Psoas muscle (tissue), 8 donors: ENCODE results near the gene ARNT2. TPM values are rescaled to one million over a fixed set of nuclear protein-coding genes. Genes with fewer than 3 reads are reported as not detected.
"Not testable (repeated sequence)": the region's sequence is repeated elsewhere in the genome, so short reads cannot be mapped to it uniquely, and the experiment has no call there.

Experiments used
- ATAC-seq, 4 donors: fragments of 200-7000 bp; cut with Tn5 transposase; one replicate each; pipeline ENCODE4 v1.9.1; 2020; ENCODE audit warnings: moderate library complexity in 3 of 4, mild to moderate bottlenecking in 2 of 4
- DNase-seq, 2 donors: peaks; one replicate each; pipeline ENCODE4 v3.0.0-alpha.2; 2020
- H3K27ac ChIP-seq: fragments of 200-600 bp; one replicate; pipeline ENCODE4 v1.8.0; 2022
- H3K27me3 ChIP-seq, 3 donors: fragments of 200-600 bp in 1 of 3; one replicate each; pipeline versions ENCODE4 v1.6.1 to v1.8.0; 2013 to 2022; ENCODE audit warnings: low read length in 2 of 3, mild to moderate bottlenecking in 2 of 3, moderate library complexity in 1 of 3; ENCODE audit not compliant: insufficient read depth in 3 of 3
- H3K36me3 ChIP-seq, 2 donors: fragments of 200-600 bp in 1 of 2; one replicate each; pipeline versions ENCODE4 v1.6.1 to v1.8.0; 2013 to 2022; ENCODE audit warnings: low read depth in 1 of 2, mild to moderate bottlenecking in 1 of 2, moderate library complexity in 1 of 2; ENCODE audit not compliant: insufficient read depth in 1 of 2
- H3K4me1 ChIP-seq: fragments of 200-600 bp; one replicate; pipeline ENCODE4 v1.8.0; 2022
- H3K4me3 ChIP-seq: fragments of 200-600 bp; one replicate; pipeline ENCODE4 v1.8.0; 2022; ENCODE audit warnings: mild to moderate bottlenecking
- H3K9me3 ChIP-seq: fragments of 200-600 bp; one replicate; pipeline ENCODE4 v1.8.0; 2022
- CTCF ChIP-seq: fragments of 200-600 bp; IDR thresholded peaks from one replicate; pipeline ENCODE4 v1.8.0; 2022; ENCODE audit warnings: antibody characterized with exemption
- WGBS, 3 donors: extraction: QIAGEN DNeasy Blood & Tissue Kit; methylation state at CpG; one replicate each; pipeline versions ENCODE4 v1.1.6 to v1.1.7; 2013; 5-methylcytosine and 5-hydroxymethylcytosine counted together
- intact Hi-C, 2 donors: fragments of 100-400 bp; cut with DNase I; formaldehyde crosslinking; loops; one replicate each; pipeline versions ENCODE4 v1.11.0 to v1.14.2; 2022
- polyA plus RNA-seq, 3 donors: library from polyadenylated mRNA; stranded (reverse); fragments of 200-250 nt; gene quantifications; one replicate each; pipeline ENCODE4 v1.2.3, GENCODE V29; 2013
- total RNA-seq, 4 donors: library from RNA; stranded (reverse); fragmentation: NEBNext Ultra II Directional in 2 of 4; extraction: Animal tissue kit (Norgen Biotek cat#: 25700) in 2 of 4; gene quantifications; one replicate each; pipeline versions ENCODE4 v1.2.1 to v1.2.4, GENCODE V29; 2021 to 2023
- donor health status: healthy with polysubstance abuse.
- donor health status: DM: no; HTN: no; CAD: no; lungs with moderate emphysema.
- donor health status: Bipolar disorder and iron deficiency.
- donor health status: healthy.
- donor health status: DM: yes; HTN: yes; CAD: no.
- donor health status: DM: no; HTN: no; CAD: no.
- donor health status: DM: no; HTN: no; CAD: no.
- donor health status: DM: yes; HTN: yes; CAD: no.

The ARNT2 gene
- total and polyA plus RNA-seq, 7 donors = 0.09 to 12.2 (median 4.4) TPM

- no peaks in the 10 kb centered on the region for H3K27me3 ChIP-seq
- WGBS, 3 donors = 97 to 99% (median 97%) methylated on average over 3 of the region's 3 CpGs
- H3K4me3 ChIP-seq = no peak overlapping the region
- ATAC-seq = no peak
- no peaks in the 10 kb centered on the region for H3K36me3 ChIP-seq
- H3K4me1 ChIP-seq = peaks cover 8% of the 10 kb centered on the region
- no peak for DNase-seq
- TF ChIP-seq CTCF = no peak
- H3K27ac ChIP-seq = no peak overlapping the region
- intact Hi-C loops = no loop called here
- H3K9me3 ChIP-seq = no peaks in the 10 kb centered on the region
These were observed 21.9 kb upstream of the ARNT2 start for GRCh38 chr15:80382285-80382684.

- TF ChIP-seq CTCF = no peak
- DNase-seq (no peak), ATAC-seq (peak in 3 of 4 donors; percentile 43 to 88 (median 69))
- no peak overlapping the region for H3K27ac ChIP-seq
- no peaks in the 10 kb centered on the region for H3K4me1 ChIP-seq
- no peaks in the 10 kb centered on the region for H3K36me3 ChIP-seq
- WGBS, 3 donors = 36 to 73% (median 47%) methylated on average over 3 of the region's 3 CpGs
- H3K4me3 ChIP-seq = no peak overlapping the region
- H3K9me3 ChIP-seq = no peaks in the 10 kb centered on the region
- H3K27me3 ChIP-seq = no peaks in the 10 kb centered on the region
- intact Hi-C loops = no loop called here
These were observed 19.8 kb upstream of the ARNT2 start for GRCh38 chr15:80384432-80384831.

- no peak for TF ChIP-seq CTCF
- H3K4me1 ChIP-seq = no peaks in the 10 kb centered on the region
- ATAC-seq = no peak
- H3K36me3 ChIP-seq = no peaks in the 10 kb centered on the region
- H3K9me3 ChIP-seq = no peaks in the 10 kb centered on the region
- no peaks in the 10 kb centered on the region for H3K27me3 ChIP-seq
- H3K27ac ChIP-seq = no peak overlapping the region
- intact Hi-C loops = no loop called here
- WGBS, 3 donors = 87 to 91% (median 89%) methylated on average over 1 of the region's 1 CpG
- no peak overlapping the region for H3K4me3 ChIP-seq
- DNase-seq = no peak
These were observed 18.0 kb upstream of the ARNT2 start for GRCh38 chr15:80386151-80386550.

GRCh38 chr15:80388326-80388725 is 15.9 kb upstream of the ARNT2 start:
- Histone ChIP-seq H3K9me3 (no peaks in the 10 kb centered on the region), H3K27ac (no peak overlapping the region), H3K27me3 (no peaks in the 10 kb centered on the region), H3K36me3 (no peaks in the 10 kb centered on the region), H3K4me1 (no peaks in the 10 kb centered on the region), H3K4me3 (no peak overlapping the region)
- 70 to 90% (median 82%) methylated on average over 3 of the region's 3 CpGs for WGBS, 3 donors
- ATAC-seq = no peak
- no peak for TF ChIP-seq CTCF
- intact Hi-C loops = no loop called here
- no peak for DNase-seq

- no peak overlapping the region for H3K4me3 ChIP-seq
- intact Hi-C loops = no loop called here
- H3K4me1 ChIP-seq = no peaks in the 10 kb centered on the region
- 80 to 92% (median 83%) methylated on average over 1 of the region's 1 CpG for WGBS, 3 donors
- DNase-seq (no peak), ATAC-seq (no peak)
- no peaks in the 10 kb centered on the region for H3K36me3 ChIP-seq
- no peaks in the 10 kb centered on the region for H3K27me3 ChIP-seq
- H3K9me3 ChIP-seq = no peaks in the 10 kb centered on the region
- no peak for TF ChIP-seq CTCF
- H3K27ac ChIP-seq = no peak overlapping the region
These were observed 14.8 kb upstream of the ARNT2 start for GRCh38 chr15:80389370-80389769.

- H3K27ac ChIP-seq, H3K4me3 ChIP-seq, H3K36me3 ChIP-seq, DNase-seq, ATAC-seq, H3K9me3 ChIP-seq, H3K27me3 ChIP-seq, intact Hi-C loops, H3K4me1 ChIP-seq: not testable (repeated sequence)
- 97 to 100% (median 100%) methylated on average over 1 of the region's 1 CpG for WGBS, 3 donors
These were observed 13.2 kb upstream of the ARNT2 start for GRCh38 chr15:80390942-80391341.
